Measurements from ENCODE around the gene FAM228A. TPM values are rescaled to one million over a fixed set of nuclear protein-coding genes. Genes with fewer than 3 reads are reported as not detected.
"Not testable (repeated sequence)": the region's sequence is repeated elsewhere in the genome, so short reads cannot be mapped to it uniquely, and the experiment has no call there.

Gene FAM228A
- total RNA-seq: 1.4 and 1.5 TPM in 2 replicates

DNA sequence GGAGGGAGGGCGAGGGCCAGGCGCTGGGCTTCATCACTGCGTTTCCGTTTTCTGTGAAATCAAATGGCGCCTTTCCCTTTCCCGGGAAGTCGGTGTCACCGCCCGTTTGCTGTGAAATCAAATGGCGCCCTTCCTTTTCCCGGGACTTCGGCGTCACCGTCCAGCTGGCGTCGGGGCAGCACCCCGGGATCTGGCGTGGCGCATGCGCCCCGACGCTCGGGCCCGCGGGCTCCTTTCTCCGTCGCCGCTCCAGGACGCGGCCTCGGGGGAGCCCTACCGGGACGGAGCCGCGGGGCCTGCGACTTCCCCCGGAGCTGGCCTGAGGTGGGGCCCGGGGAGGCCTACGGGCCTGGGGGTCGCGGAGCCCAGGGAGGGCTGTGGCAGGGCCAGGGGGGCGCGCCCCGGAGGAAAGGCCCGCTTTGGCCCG is at the start of gene FAM228A:
TSS of gene FAM228A (plus strand) at position 203 of the 427 bp plus-strand sequence. CDS start 428 bp downstream, outside the sequence.
- no peak for DNase-seq (ENCODE audit: insufficient read length, low spot score, missing footprints)
- H3K4me2 ChIP-seq (ENCODE audit: insufficient read depth, low read length): peak within 1 kb of the TSS; percentile 75
- H3K79me2 ChIP-seq (ENCODE audit: insufficient read depth, low read length): no peaks in the 10 kb centered on the region
- no peak for TF ChIP-seq CTCF (IDR thresholded peaks at IDR 0.05; ENCODE audit: extremely low read depth, low read depth, low read length)
- no peaks in the 10 kb centered on the region for H4K20me1 ChIP-seq (ENCODE audit: insufficient read depth, low read length)
- peak within 1 kb of the TSS; percentile 64 for H3K4me3 ChIP-seq (ENCODE audit: insufficient read depth, low read length)
- H3K9me3 ChIP-seq (ENCODE audit: low read depth, low read length): no peaks in the 10 kb centered on the region
- peak within 1 kb of the TSS; percentile 86 for H2AFZ ChIP-seq (ENCODE audit: low read length)
- H3K4me1 ChIP-seq (ENCODE audit: insufficient read depth, low read length): no peaks in the 10 kb centered on the region
- H3K27me3 ChIP-seq (ENCODE audit: insufficient read depth, low read length): no peaks in the 10 kb centered on the region
- H3K36me3 ChIP-seq (ENCODE audit: insufficient read depth, low read length): no peaks in the 10 kb centered on the region
- H3K27ac ChIP-seq (ENCODE audit: low read depth, low read length): no peak within 1 kb of the TSS

GRCh38 chr2:24125956-24126355 is 48.9 kb upstream of the FAM228A start:
- H3K9me3 ChIP-seq (ENCODE audit: low read depth, low read length): no peaks in the 10 kb centered on the region
- no peak overlapping the region for H3K4me2 ChIP-seq (ENCODE audit: insufficient read depth, low read length)
- no peak overlapping the region for H2AFZ ChIP-seq (ENCODE audit: low read length)
- no peaks in the 10 kb centered on the region for H4K20me1 ChIP-seq (ENCODE audit: insufficient read depth, low read length)
- no peak overlapping the region for H3K4me3 ChIP-seq (ENCODE audit: insufficient read depth, low read length)
- no peaks in the 10 kb centered on the region for H3K27me3 ChIP-seq (ENCODE audit: insufficient read depth, low read length)
- H3K4me1 ChIP-seq (ENCODE audit: insufficient read depth, low read length): peaks cover 14% of the 10 kb centered on the region
- H3K79me2 ChIP-seq (ENCODE audit: insufficient read depth, low read length): peaks cover 7% of the 10 kb centered on the region
- H3K36me3 ChIP-seq (ENCODE audit: insufficient read depth, low read length): no peaks in the 10 kb centered on the region
- no peak overlapping the region for H3K27ac ChIP-seq (ENCODE audit: low read depth, low read length)
- DNase-seq (ENCODE audit: insufficient read length, low spot score, missing footprints): no peak
- TF ChIP-seq CTCF (IDR thresholded peaks at IDR 0.05; ENCODE audit: extremely low read depth, low read depth, low read length): no peak

DNA sequence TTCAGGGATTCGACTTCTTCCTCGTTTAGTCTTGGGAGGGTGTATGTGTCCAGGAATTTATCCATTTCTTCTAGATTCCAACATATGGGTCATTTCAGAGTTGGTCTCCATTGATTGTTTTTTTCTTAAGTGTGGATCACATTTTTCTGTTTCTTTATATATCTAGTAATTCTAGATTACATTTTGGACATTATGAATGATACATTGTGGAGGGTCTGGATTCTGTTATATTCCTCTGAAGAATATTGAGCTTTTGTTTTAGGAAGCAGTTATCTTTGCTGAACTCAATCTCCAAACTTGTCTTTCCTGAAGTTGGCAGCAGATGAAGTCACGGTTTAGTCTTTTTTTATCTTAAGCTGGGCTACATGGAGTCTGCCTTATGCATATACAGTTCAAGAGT is 42.3 kb upstream of the FAM228A start:
- Histone ChIP-seq H3K9me3 (ENCODE audit: low read depth, low read length) (no peaks in the 10 kb centered on the region), H3K4me3 (ENCODE audit: insufficient read depth, low read length) (no peak overlapping the region), H3K79me2 (ENCODE audit: insufficient read depth, low read length) (no peaks in the 10 kb centered on the region), H3K27me3 (ENCODE audit: insufficient read depth, low read length) (no peaks in the 10 kb centered on the region), H4K20me1 (ENCODE audit: insufficient read depth, low read length) (no peaks in the 10 kb centered on the region), H3K4me1 (ENCODE audit: insufficient read depth, low read length) (no peaks in the 10 kb centered on the region), H3K27ac (ENCODE audit: low read depth, low read length) (no peak overlapping the region), H3K4me2 (ENCODE audit: insufficient read depth, low read length) (no peak overlapping the region), H2AFZ (ENCODE audit: low read length) (no peak overlapping the region), H3K36me3 (ENCODE audit: insufficient read depth, low read length) (no peaks in the 10 kb centered on the region)
- TF ChIP-seq CTCF (IDR thresholded peaks at IDR 0.05; ENCODE audit: extremely low read depth, low read depth, low read length): no peak
- no peak for DNase-seq (ENCODE audit: insufficient read length, low spot score, missing footprints)

- not testable (repeated sequence) for H4K20me1 ChIP-seq (ENCODE audit: insufficient read depth, low read length); H3K9me3 ChIP-seq (ENCODE audit: low read depth, low read length); H3K27me3 ChIP-seq (ENCODE audit: insufficient read depth, low read length); H3K4me3 ChIP-seq (ENCODE audit: insufficient read depth, low read length); H3K79me2 ChIP-seq (ENCODE audit: insufficient read depth, low read length); H2AFZ ChIP-seq (ENCODE audit: low read length); H3K4me2 ChIP-seq (ENCODE audit: insufficient read depth, low read length); DNase-seq (ENCODE audit: insufficient read length, low spot score, missing footprints); H3K27ac ChIP-seq (ENCODE audit: low read depth, low read length); H3K4me1 ChIP-seq (ENCODE audit: insufficient read depth, low read length); H3K36me3 ChIP-seq (ENCODE audit: insufficient read depth, low read length)
These were observed 34.5 kb upstream of the FAM228A start for GRCh38 chr2:24140305-24140704.

Data from osteoblast (primary cell).